ENCODE measurements around the gene CXCL1.

The CXCL1 gene

DNA sequence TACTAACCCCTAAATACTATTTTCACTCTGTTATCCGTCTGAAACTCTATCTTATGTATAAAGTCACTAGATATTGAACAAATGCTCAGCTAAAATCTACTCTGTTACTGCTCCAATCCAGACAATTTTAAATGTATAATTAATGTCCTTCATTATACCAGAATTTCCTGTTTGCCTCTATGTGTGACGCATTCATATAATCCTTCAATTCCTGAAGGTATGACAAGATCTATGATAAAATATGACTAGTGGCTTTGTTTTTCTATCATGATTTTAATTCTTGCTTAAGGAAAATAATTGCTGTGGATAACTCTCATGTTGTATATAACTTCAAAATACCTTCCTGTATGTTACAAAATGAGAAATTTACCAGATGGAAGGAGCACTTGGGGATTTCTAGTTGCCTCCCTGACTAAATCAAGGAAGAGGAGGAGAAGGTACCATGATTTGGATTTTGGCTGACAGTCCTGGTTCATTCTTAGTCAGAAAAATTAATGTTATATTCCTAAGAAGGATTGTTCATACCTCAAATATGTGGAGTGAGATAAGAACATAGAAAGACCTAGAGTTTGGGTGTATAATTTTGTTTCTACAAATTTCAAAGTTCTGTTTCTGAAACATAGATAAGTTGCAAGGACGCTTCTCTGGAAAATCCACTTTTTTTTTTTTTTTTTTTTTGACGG is 27.8 kb upstream of the CXCL1 start:
- no peak for DNase-seq (ENCODE audit: low spot score)
- no peak for TF ChIP-seq CTCF (IDR thresholded peaks at IDR 0.05; ENCODE audit: borderline replicate concordance, control extremely low read depth, extremely low read depth, insufficient read depth, missing control alignments)
- in situ Hi-C loops (cut with MboI; ENCODE audit: low sequenced_read_pairs, unreplicated experiment) = no loop called here

DNA sequence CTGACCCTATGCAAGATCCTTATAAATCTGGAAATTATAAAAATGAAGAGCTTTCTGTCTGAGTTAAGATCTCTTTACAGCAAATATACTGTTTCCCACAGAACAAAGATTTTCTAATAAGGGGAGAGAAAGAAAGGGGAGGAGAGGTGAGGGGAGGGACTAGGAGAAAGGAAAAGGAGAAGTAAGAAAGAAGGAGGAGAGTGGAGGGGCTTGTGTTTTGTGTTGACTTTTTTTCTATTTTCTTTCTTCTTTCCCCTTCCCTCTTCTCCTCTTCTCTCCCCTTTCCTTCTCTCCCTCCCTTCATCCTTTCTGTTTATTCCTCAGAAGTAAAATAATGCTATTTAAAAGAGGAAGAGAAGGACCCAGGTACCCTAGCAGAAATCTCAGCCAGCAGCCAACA is 26.5 kb upstream of the CXCL1 start:
- in situ Hi-C loops (cut with MboI; ENCODE audit: low sequenced_read_pairs, unreplicated experiment) = no loop called here
- TF ChIP-seq CTCF (IDR thresholded peaks at IDR 0.05; ENCODE audit: borderline replicate concordance, control extremely low read depth, extremely low read depth, insufficient read depth, missing control alignments) = no peak
- no peak for DNase-seq (ENCODE audit: low spot score)

GRCh38 chr4:73843369-73843768 is 25.8 kb upstream of the CXCL1 start:
- no peak for DNase-seq (ENCODE audit: low spot score)
- no peak for TF ChIP-seq CTCF (IDR thresholded peaks at IDR 0.05; ENCODE audit: borderline replicate concordance, control extremely low read depth, extremely low read depth, insufficient read depth, missing control alignments)
- in situ Hi-C loops (cut with MboI; ENCODE audit: low sequenced_read_pairs, unreplicated experiment) = no loop called here

- in situ Hi-C loops (cut with MboI; ENCODE audit: low sequenced_read_pairs, unreplicated experiment) = no loop called here
- no peak for TF ChIP-seq CTCF (IDR thresholded peaks at IDR 0.05; ENCODE audit: borderline replicate concordance, control extremely low read depth, extremely low read depth, insufficient read depth, missing control alignments)
- DNase-seq (ENCODE audit: low spot score) = no peak
These were observed 24.8 kb upstream of the CXCL1 start for GRCh38 chr4:73844345-73844744.

GRCh38 chr4:73844806-73845205 is 24.4 kb upstream of the CXCL1 start:
- DNase-seq (ENCODE audit: low spot score) = no peak
- in situ Hi-C loops (cut with MboI; ENCODE audit: low sequenced_read_pairs, unreplicated experiment) = no loop called here
- TF ChIP-seq CTCF (IDR thresholded peaks at IDR 0.05; ENCODE audit: borderline replicate concordance, control extremely low read depth, extremely low read depth, insufficient read depth, missing control alignments) = no peak

DNA sequence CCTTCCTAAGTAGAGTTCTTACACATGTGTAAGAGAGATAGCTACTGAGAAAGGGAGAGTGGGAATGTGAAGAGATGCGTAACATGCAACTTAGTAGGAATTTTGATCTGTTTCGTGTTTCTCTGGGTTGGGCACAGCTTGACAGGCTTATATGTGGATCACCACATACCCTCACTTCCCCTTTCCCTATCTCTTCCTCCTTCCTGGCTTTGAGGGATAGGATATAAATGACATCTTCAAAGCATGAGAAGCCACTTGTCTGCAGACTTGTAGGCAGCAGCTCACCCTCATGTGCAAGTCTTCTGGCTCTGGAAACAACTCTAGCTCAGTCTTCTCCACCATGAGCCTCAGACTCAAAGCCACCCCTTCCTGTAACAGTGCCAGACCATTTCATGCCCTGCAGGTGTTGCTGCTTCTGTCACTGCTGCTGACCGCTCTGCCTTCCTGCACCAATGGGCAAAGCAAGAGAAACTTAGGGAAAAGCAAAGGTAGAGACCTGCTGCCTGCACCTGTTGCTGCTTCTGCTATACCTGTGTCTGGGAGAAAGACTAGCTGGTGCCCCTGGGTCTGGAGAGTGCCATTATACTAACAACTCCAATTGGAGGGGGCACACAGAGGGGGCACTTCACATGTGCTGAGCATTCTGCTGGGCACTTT is 21.5 kb upstream of the CXCL1 start:
- TF ChIP-seq CTCF (IDR thresholded peaks at IDR 0.05; ENCODE audit: borderline replicate concordance, control extremely low read depth, extremely low read depth, insufficient read depth, missing control alignments) = no peak
- no peak for DNase-seq (ENCODE audit: low spot score)
- in situ Hi-C loops (cut with MboI; ENCODE audit: low sequenced_read_pairs, unreplicated experiment) = no loop called here
